GM12892 (cell line): ENCODE results near the gene ARMC6.

ENCODE experiments used
- DNase-seq: peaks from one replicate; pipeline ENCODE4 v3.0.0; 2011; ENCODE audit not compliant: insufficient read length
- FAIRE-seq: peaks from 2 replicates; lab custom pipeline; 2011; peaks lifted over from hg19 to GRCh38; lab: Jason Lieb, UNC
- POLR2A ChIP-seq: IDR thresholded peaks from 2 replicates; pipeline ENCODE4 v1.6.1; 2011; ENCODE audit warnings: low read depth, low read length, control low read depth
- POLR2AphosphoS5 ChIP-seq: IDR thresholded peaks from 2 replicates; pipeline ENCODE4 v1.6.1; 2011; ENCODE audit warnings: low read depth, low read length, control low read depth
- TAF1 ChIP-seq: IDR thresholded peaks from 2 replicates; pipeline ENCODE4 v1.6.1; 2011; ENCODE audit warnings: low read depth, mild to moderate bottlenecking, control low read depth, low read length, borderline replicate concordance

The ARMC6 gene

GRCh38 chr19:19025861-19026260, 7.5 kb upstream of the ARMC6 start:
- DNase-seq (no peak), FAIRE-seq (no peak)
- TF ChIP-seq TAF1 = no peak
- TF ChIP-seq POLR2AphosphoS5 = no peak
- no peak for TF ChIP-seq POLR2A

- TF ChIP-seq POLR2AphosphoS5 (no peak), POLR2A (no peak), TAF1 (no peak)
- FAIRE-seq = no peak
- no peak for DNase-seq
Observed at GRCh38 chr19:19026299-19026971, 7.0 kb upstream of the ARMC6 start.

GRCh38 chr19:19027228-19027627, 6.2 kb upstream of the ARMC6 start:
- FAIRE-seq (no peak), DNase-seq (no peak)
- TF ChIP-seq POLR2A = no peak
- no peak for TF ChIP-seq TAF1
- no peak for TF ChIP-seq POLR2AphosphoS5

GRCh38 chr19:19028526-19028925, 4.9 kb upstream of the ARMC6 start:
- DNase-seq = no peak
- TF ChIP-seq POLR2A (no peak), POLR2AphosphoS5 (no peak), TAF1 (no peak)
- no peak for FAIRE-seq

GRCh38 chr19:19031891-19032290, 1.5 kb upstream of the ARMC6 start:
- DNase-seq (no peak), FAIRE-seq (no peak)
- TF ChIP-seq POLR2A = no peak
- TF ChIP-seq TAF1 = no peak
- TF ChIP-seq POLR2AphosphoS5 = no peak

GRCh38 chr19:19032420-19033175, 805 bp upstream of the ARMC6 start:
- DNase-seq = peak; percentile 78
- TF ChIP-seq POLR2AphosphoS5 (no peak; the same call in 1 of the 2 replicates), TAF1 (no peak), POLR2A (no peak)
- peak; percentile 73 for FAIRE-seq

GRCh38 chr19:19033176-19033425, 302 bp upstream of the ARMC6 start:
- no peak for DNase-seq
- TF ChIP-seq POLR2AphosphoS5 (no peak), POLR2A (no peak), TAF1 (no peak)
- FAIRE-seq = no peak

GRCh38 chr19:19034204-19034624, 811 bp downstream of the ARMC6 start:
- FAIRE-seq (no peak), DNase-seq (peak; percentile 83)
- TF ChIP-seq TAF1 = no peak
- no peak; the same call in none of the 2 replicates for TF ChIP-seq POLR2AphosphoS5
- TF ChIP-seq POLR2A = no peak

- FAIRE-seq (peak; percentile 61), DNase-seq (no peak)
- TF ChIP-seq POLR2A (no peak), TAF1 (no peak), POLR2AphosphoS5 (no peak)
Observed at GRCh38 chr19:19039901-19040300, 6.5 kb downstream of the ARMC6 start.

- no peak for FAIRE-seq
- no peak for DNase-seq
Observed at GRCh38 chr19:19040417-19040816, 7.0 kb downstream of the ARMC6 start.

GRCh38 chr19:19042732-19043280, 9.4 kb downstream of the ARMC6 start:
- FAIRE-seq = no peak
- DNase-seq = no peak
- TF ChIP-seq POLR2AphosphoS5 = no peak
- TF ChIP-seq POLR2A = no peak
- no peak for TF ChIP-seq TAF1

More at GRCh38 chr19:19040417-19040816, 7.0 kb downstream of the ARMC6 start:
- TF ChIP-seq TAF1 (no peak), POLR2AphosphoS5 (no peak), POLR2A (no peak)

GRCh38 chr19:19043481-19043880, 10.1 kb downstream of the ARMC6 start:
- FAIRE-seq = no peak
- no peak for TF ChIP-seq TAF1
- TF ChIP-seq POLR2A = no peak
- no peak for DNase-seq

- no peak for DNase-seq
- no peak for FAIRE-seq
- no peak for TF ChIP-seq POLR2A
- no peak for TF ChIP-seq TAF1
- TF ChIP-seq POLR2AphosphoS5 = no peak
Observed at GRCh38 chr19:19043881-19044280, 10.5 kb downstream of the ARMC6 start.
